NCI-H2107 treated with DMSO at 0.1 percent for 48 hours (cell line): ENCODE data around the gene PCBP1.
"Not testable (repeated sequence)": the region's sequence is repeated elsewhere in the genome, so short reads cannot be mapped to it uniquely, and the experiment has no call there.

Experiments
- DNase-seq: peaks from one replicate; lab custom pipeline; 2025; ENCODE audit not compliant: unreplicated experiment; lab: John Stamatoyannopoulos, UW

The PCBP1 gene

GRCh38 chr2:70080610-70081200 is 6.6 kb upstream of the PCBP1 start:
- no peak for DNase-seq

- DNase-seq, result no peak
Observed at GRCh38 chr2:70081221-70081620, 6.1 kb upstream of the PCBP1 start.

DNA sequence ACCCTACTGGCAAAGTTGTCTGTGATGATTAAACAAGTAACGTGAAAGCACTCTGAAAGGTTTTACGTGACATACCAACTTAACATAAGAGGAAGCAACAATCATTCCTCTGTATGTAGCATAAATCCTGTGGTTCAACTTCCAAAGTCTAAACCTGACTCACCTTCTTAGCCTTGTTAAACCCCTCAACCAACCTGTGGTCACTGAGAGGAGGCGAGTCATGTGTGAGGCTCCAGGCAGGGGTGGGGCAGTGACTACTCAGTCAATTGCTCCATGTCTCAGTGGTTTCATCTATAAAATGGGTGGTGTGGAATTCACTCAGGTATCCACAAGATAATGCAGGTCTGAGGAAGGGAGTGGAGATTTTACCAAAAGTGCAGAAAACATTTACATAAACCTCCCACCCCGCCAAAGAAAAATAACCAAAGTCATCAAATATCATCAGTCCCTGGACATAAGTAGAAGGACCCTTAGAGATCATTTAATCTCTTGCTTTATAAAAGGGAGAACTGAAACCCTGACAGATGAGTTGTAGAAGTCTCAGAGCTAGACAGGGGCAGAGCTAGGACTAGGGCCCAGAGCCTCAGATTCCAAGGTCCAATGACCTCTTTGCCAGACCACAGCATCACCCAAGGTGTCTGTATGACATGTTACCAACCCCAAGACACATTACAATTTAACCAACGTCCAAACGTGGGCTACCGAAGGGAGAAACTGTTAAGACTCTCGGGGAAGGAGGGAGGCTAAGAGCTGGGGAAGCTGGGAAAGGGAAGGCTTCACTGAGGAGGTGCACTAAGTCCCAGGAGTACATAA is 3.7 kb upstream of the PCBP1 start:
- no peak for DNase-seq

DNA sequence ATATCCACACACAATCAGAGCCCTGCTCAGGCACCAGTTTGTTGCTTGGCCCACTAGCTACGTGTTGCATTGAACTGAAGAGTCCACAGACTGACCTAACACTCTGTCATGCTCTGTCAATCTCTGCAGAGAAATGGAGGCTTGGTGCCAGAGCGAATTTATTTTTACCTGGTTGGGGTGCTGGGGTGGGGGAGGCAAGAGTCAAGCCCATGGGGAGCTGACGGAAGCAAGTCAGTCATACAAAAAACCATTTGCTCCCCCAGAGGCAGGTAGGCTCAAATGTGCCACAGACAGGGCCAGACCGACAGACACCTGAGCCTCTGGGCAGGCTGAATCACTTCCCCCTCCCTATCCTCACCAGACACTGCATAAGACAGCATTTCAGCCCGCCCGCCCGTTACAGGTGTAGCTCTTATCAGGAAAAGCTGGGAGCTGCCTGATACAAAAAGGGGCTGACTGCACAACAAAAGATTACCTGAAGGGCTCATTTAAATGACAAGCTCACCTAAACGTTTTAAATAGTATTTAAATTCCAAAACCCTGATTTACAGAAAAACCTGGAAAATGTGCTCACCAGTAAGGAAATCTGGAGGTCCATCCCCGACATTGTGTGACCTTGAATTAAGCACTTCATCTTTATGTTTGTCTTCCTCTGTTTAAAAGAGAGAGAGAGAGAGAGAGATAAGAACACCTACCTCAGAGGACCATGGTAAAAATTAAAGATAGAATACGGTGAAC is 2.1 kb upstream of the PCBP1 start:
- DNase-seq, result peak; percentile 74

GRCh38 chr2:70085711-70086277 is 1.5 kb upstream of the PCBP1 start:
- no peak for DNase-seq

GRCh38 chr2:70086278-70086837 is 919 bp upstream of the PCBP1 start:
- DNase-seq, result peak; percentile 60

DNA sequence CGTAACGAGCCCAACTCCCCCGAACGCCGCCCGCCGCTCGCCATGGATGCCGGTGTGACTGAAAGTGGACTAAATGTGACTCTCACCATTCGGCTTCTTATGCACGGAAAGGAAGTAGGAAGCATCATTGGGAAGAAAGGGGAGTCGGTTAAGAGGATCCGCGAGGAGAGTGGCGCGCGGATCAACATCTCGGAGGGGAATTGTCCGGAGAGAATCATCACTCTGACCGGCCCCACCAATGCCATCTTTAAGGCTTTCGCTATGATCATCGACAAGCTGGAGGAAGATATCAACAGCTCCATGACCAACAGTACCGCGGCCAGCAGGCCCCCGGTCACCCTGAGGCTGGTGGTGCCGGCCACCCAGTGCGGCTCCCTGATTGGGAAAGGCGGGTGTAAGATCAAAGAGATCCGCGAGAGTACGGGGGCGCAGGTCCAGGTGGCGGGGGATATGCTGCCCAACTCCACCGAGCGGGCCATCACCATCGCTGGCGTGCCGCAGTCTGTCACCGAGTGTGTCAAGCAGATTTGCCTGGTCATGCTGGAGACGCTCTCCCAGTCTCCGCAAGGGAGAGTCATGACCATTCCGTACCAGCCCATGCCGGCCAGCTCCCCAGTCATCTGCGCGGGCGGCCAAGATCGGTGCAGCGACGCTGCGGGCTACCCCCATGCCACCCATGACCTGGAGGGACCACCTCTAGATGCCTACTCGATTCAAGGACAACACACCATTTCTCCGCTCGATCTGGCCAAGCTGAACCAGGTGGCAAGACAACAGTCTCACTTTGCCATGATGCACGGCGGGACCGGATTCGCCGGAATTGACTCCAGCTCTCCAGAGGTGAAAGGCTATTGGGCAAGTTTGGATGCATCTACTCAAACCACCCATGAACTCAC is 673 bp downstream of the PCBP1 start:
- DNase-seq, result peak; percentile 80

DNA sequence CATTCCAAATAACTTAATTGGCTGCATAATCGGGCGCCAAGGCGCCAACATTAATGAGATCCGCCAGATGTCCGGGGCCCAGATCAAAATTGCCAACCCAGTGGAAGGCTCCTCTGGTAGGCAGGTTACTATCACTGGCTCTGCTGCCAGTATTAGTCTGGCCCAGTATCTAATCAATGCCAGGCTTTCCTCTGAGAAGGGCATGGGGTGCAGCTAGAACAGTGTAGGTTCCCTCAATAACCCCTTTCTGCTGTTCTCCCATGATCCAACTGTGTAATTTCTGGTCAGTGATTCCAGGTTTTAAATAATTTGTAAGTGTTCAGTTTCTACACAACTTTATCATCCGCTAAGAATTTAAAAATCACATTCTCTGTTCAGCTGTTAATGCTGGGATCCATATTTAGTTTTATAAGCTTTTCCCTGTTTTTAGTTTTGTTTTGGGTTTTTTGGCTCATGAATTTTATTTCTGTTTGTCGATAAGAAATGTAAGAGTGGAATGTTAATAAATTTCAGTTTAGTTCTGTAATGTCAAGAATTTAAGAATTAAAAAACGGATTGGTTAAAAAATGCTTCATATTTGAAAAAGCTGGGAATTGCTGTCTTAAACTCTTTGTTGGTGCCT is 1.4 kb downstream of the PCBP1 start:
- DNase-seq, result no peak

GRCh38 chr2:70089220-70089982 is 2.1 kb downstream of the PCBP1 start:
- peak; percentile 87 for DNase-seq

DNA sequence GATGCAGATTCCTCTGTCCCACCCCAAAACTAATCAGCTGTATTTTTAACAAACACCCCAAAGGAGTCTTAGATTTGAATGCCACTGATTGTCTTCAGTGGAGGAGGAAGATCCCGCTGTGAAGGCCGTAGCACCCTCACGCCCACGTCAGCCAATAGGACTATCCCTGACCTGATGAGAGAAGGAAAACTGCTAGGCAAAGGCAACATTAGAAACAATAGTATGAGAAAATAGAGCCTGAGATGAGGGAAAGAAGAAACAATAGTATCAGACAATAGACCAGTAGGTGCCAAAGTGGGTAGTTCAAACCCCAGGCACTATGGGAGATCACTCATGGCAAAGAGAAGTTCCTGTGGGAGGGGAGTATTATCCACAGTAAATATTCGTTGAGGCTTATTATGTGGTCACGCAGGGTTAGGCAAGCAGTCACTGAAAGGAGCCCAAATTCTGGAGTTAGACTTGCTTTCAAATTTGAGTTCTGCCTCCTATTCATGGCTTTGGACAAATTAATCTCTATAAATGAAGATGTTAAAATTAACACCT is 2.8 kb downstream of the PCBP1 start:
- peak; percentile 84 for DNase-seq

- no peak for DNase-seq
Observed at GRCh38 chr2:70090706-70091334, 3.5 kb downstream of the PCBP1 start.

DNA sequence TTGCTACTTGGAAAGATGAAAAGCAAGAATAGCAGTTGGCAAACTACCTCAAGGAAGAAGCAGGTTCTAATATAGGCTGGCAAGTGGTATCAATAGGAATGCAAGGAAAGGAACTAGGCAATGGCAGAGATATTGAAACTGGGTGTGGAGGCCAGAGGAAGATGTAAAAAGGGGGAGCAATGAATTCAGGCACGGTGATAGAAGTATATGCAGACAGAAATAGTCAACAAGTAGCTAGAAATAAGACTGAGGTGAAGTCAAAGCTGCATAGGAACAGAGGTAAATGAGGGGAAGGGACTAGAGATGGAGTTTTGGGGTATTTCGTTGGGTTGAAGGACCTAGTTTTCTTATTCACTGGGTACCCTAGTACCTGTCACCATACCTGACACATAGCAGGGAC is 4.1 kb downstream of the PCBP1 start:
- DNase-seq, result no peak

DNA sequence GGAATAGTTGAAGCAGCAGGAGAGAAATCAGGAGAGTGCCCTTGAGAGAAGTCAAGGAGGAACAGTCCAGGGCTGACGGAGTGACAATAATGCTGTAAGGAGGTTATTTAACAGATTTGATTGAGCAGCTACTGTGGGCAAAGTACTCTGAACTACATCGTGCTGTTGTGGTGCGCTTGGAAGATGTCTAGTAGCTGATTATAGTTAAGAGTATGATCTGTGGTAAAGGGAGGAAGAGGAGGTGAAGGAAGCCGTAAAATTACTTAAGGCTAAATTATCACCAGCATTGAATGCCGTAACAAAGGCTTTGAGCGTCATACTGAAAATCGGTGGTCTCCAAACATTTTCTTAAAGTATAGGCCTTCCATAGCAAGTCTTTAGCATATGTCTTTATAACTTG is 4.5 kb downstream of the PCBP1 start:
- no peak for DNase-seq

DNA sequence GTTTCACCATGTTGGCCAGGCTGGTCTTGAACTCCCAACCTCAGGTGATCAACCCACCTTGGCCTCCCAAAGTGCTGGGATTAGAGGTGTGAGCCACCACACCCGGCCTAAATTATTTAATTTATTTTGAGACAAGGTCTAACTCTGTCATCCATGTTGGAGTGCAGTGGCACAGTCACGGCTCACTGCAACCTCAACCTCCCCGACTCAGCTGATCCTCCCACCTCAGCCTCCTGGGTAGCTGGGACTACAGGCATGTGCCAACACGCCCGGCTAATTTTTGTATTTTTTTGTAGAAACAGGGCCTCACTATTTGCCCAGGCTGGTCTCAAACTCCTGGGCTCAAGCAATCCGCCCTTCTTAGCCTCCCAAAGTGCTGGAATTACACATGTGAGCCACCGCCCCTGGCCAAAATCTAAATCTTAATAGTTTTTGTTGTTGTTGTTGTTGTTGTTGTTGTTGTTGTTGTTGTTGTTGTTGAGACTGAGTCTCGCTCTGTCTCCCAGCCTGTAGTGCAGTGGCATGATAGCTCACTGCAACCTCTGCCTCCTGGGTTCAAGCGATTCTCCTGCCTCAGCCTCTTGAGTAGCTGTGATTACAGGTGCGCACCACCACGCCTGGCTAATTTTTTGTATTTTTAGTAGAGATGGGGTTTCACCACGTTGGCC is 5.4 kb downstream of the PCBP1 start:
- DNase-seq, result not testable (repeated sequence)

- DNase-seq, result no peak
Observed at GRCh38 chr2:70094171-70094977, 7.1 kb downstream of the PCBP1 start.

DNA sequence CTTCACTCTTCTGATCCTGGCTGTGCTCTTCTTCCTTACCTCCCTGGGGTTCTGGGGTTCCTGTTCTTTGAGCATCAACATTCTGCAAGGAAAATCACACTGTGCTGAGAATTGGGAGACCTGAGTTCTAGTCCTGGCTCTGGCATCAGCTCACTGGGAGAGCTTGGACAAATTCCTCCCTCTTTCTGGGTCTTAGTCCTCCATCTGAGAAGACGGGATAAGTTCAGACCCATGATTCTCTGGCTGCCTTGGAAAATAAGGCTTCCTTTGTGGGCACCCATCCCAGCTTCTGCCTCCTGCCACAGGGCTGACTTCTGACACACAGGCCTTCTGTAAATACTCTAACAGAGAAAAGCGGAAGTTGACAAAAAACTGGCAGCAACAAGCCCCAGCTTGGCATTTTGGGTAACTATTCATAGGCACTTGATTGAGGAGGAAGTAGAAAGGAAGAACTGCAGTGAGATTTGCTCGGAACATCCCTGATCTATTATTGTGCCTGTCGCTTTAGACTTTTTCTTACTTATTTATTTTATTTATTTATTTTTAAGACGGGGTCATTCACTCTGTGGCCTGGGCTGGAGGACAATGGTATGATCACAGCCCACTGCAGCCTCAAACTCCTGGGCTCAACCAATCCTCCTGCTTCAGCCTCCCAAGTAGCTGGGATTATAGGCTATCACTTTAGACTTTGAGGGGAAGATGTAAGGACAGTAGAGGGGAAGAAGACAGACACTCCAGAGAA is 7.9 kb downstream of the PCBP1 start:
- no peak for DNase-seq
